ENCODE data around the gene PTGDS.

Gene PTGDS

GRCh38 chr9:137030006-137030405, 52.7 kb downstream of the PTGDS start:
- peak; percentile 0 for TF ChIP-seq CTCF (IDR thresholded peaks at IDR 0.05; ENCODE audit: insufficient read depth, low read length, poor library complexity, severe bottlenecking)
- Histone ChIP-seq H3K36me3 (ENCODE audit: control insufficient read depth, insufficient read depth, low read length) (no peaks in the 10 kb centered on the region), H3K4me3 (replicated peaks; ENCODE audit: low read depth, low read length) (peak overlapping the region; percentile 43), H3K27me3 (replicated peaks; ENCODE audit: control insufficient read depth, insufficient read depth, low read length) (no peaks in the 10 kb centered on the region; the same call in 1 of the 2 replicates)
- peak; percentile 48 for DNase-seq (ENCODE audit: extremely low read depth, insufficient read length)

- peak overlapping the region; percentile 51 for H3K4me3 ChIP-seq (replicated peaks; ENCODE audit: low read depth, low read length)
- TF ChIP-seq CTCF (IDR thresholded peaks at IDR 0.05; ENCODE audit: insufficient read depth, low read length, poor library complexity, severe bottlenecking), result no peak
- DNase-seq (ENCODE audit: extremely low read depth, insufficient read length), result peak; percentile 81
- no peaks in the 10 kb centered on the region for H3K36me3 ChIP-seq (ENCODE audit: control insufficient read depth, insufficient read depth, low read length)
- no peaks in the 10 kb centered on the region; the same call in 1 of the 2 replicates for H3K27me3 ChIP-seq (replicated peaks; ENCODE audit: control insufficient read depth, insufficient read depth, low read length)
These were observed 53.5 kb downstream of the PTGDS start for GRCh38 chr9:137030538-137031527.

Measured in GM06990 (cell line).